NB4 (cell line): Measurements from ENCODE around the gene STK39.

Experiments
- MYC ChIP-seq: IDR thresholded peaks from 2 replicates; pipeline ENCODE4 v1.6.1; 2011; ENCODE audit warnings: low read depth, low read length
- TF ChIP-seq, protein P1 (sequence below): IDR thresholded peaks from one replicate; pipeline ENCODE4 v1.5.1; 2012; ENCODE audit warnings: low read depth, low read length

- TF ChIP-seq, protein P1, sequence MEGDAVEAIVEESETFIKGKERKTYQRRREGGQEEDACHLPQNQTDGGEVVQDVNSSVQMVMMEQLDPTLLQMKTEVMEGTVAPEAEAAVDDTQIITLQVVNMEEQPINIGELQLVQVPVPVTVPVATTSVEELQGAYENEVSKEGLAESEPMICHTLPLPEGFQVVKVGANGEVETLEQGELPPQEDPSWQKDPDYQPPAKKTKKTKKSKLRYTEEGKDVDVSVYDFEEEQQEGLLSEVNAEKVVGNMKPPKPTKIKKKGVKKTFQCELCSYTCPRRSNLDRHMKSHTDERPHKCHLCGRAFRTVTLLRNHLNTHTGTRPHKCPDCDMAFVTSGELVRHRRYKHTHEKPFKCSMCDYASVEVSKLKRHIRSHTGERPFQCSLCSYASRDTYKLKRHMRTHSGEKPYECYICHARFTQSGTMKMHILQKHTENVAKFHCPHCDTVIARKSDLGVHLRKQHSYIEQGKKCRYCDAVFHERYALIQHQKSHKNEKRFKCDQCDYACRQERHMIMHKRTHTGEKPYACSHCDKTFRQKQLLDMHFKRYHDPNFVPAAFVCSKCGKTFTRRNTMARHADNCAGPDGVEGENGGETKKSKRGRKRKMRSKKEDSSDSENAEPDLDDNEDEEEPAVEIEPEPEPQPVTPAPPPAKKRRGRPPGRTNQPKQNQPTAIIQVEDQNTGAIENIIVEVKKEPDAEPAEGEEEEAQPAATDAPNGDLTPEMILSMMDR, result no peak
- no peak for TF ChIP-seq MYC
These were observed 168.2 kb downstream of the STK39 start for GRCh38 chr2:168079236-168079635.
